Hepatocyte (in vitro differentiated cells): ENCODE results near the gene OR2T27. TPM values are rescaled to one million over a fixed set of nuclear protein-coding genes. Genes with fewer than 3 reads are reported as not detected.

ENCODE experiments used
- DNase-seq: peaks from one replicate; pipeline ENCODE4 v3.0.0-alpha.2; 2016; ENCODE audit warnings: low spot score
- H2AFZ ChIP-seq: fragments of 200-600 bp; sonication (generic); 2 replicates; pipeline ENCODE4 v1.6.0; 2016; ENCODE audit warnings: antibody characterized with exemption, mild to moderate bottlenecking
- H3K27ac ChIP-seq: fragments of 200-600 bp; sonication (generic); 2 replicates; pipeline ENCODE4 v1.5.1; 2016; ENCODE audit warnings: mild to moderate bottlenecking
- H3K27me3 ChIP-seq: fragments of 200-600 bp; sonication (generic); 2 replicates; pipeline ENCODE4 v1.6.1; 2016
- H3K36me3 ChIP-seq: fragments of 200-600 bp; sonication (generic); replicated peaks from 2 replicates; pipeline ENCODE4 v1.5.1; 2016; ENCODE audit warnings: low read depth; ENCODE audit not compliant: insufficient read depth
- H3K4me1 ChIP-seq: fragments of 200-600 bp; sonication (generic); 2 replicates; pipeline ENCODE4 v1.5.1; 2016; ENCODE audit warnings: mild to moderate bottlenecking, moderate library complexity; ENCODE audit not compliant: insufficient read depth
- H3K4me2 ChIP-seq: fragments of 200-600 bp; sonication (generic); 2 replicates; pipeline ENCODE4 v1.6.0; 2016
- H3K4me3 ChIP-seq: fragments of 200-600 bp; sonication (generic); 2 replicates; pipeline ENCODE4 v1.5.1; 2016; ENCODE audit warnings: mild to moderate bottlenecking
- H3K79me2 ChIP-seq: fragments of 200-600 bp; sonication (generic); 2 replicates; pipeline ENCODE4 v1.6.0; 2017; ENCODE audit warnings: mild to moderate bottlenecking
- H3K9me2 ChIP-seq: fragments of 200-600 bp; sonication (generic); replicated peaks from 2 replicates; pipeline ENCODE4 v1.6.0; 2017; ENCODE audit warnings: mild to moderate bottlenecking; ENCODE audit not compliant: insufficient read depth
- H3K9me3 ChIP-seq: fragments of 200-600 bp; sonication (generic); 2 replicates; pipeline ENCODE4 v1.5.1; 2016; ENCODE audit warnings: low read depth, mild to moderate bottlenecking
- H4K20me1 ChIP-seq: fragments of 200-600 bp; sonication (generic); 2 replicates; pipeline ENCODE4 v1.6.0; 2016; ENCODE audit warnings: mild to moderate bottlenecking; ENCODE audit not compliant: insufficient read depth, poor library complexity, severe bottlenecking
- EZH2 ChIP-seq: fragments of 200-600 bp; sonication (generic); IDR thresholded peaks from 2 replicates; pipeline ENCODE4 v1.6.1; 2016; ENCODE audit warnings: antibody characterized with exemption, mild to moderate bottlenecking, borderline replicate concordance
- EZH2phosphoT487 ChIP-seq: fragments of 200-600 bp; sonication (generic); IDR thresholded peaks from one replicate; pipeline ENCODE4 v1.6.1; 2018; ENCODE audit warnings: antibody characterized with exemption, mild to moderate bottlenecking, low read depth, moderate library complexity; ENCODE audit not compliant: unreplicated experiment, severe bottlenecking
- WGBS: methylation state at CpG from one replicate; pipeline ENCODE4 v1.1.6; 2016; ENCODE audit warnings: low lambda C conversion rate; ENCODE audit errors: missing lambda C conversion rate; 5-methylcytosine and 5-hydroxymethylcytosine counted together
- polyA plus RNA-seq: library from polyadenylated mRNA; unstranded; fragments of >200 nt; fragmentation: Nextera tagmentation; extraction: Ambion mirVana; gene quantifications from 2 replicates; pipeline ENCODE4 v1.2.1, GENCODE V29; 2016
- total RNA-seq: library from RNA; depleted of rRNA; stranded (reverse); fragments of >200 nt; gene quantifications from 2 replicates; pipeline ENCODE4 v1.2.3, GENCODE V29; 2014
- TF ChIP-seq, protein P1 (sequence below): fragments of 200-600 bp; sonication (generic); IDR thresholded peaks from 2 replicates; pipeline ENCODE4 v1.5.1; 2016; ENCODE audit warnings: antibody characterized with exemption, mild to moderate bottlenecking; ENCODE audit not compliant: poor library complexity

OR2T27 gene
- total and polyA plus RNA-seq, 2 experiments from 2014 or later, result not detected

DNA sequence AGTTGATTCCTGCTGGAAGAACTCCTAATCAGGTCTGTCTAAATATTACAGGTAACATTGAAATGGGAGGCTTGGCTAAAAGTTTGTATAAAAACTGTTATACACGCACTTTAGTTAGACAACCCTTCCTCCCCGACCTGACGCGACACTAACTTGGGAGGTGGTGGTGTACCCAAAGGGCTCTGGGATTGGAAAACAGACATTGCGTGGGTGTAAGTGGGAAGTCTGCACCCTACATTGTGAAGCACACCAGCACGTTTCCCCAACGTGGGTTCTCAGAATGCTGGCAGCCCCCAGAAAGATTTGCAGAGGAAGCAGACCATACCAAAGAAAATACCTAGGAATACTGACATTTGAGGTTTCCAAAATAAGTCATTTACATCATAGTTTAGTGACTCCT lies 37.2 kb downstream of the OR2T27 start:
- no peak overlapping the region for H2AFZ ChIP-seq
- no peaks in the 10 kb centered on the region for H3K27me3 ChIP-seq
- no peak overlapping the region for H3K4me2 ChIP-seq
- H4K20me1 ChIP-seq, result no peaks in the 10 kb centered on the region
- H3K36me3 ChIP-seq, result no peaks in the 10 kb centered on the region
- 67% methylated on average over 7 of the region's 7 CpGs for WGBS
- no peak overlapping the region for H3K4me3 ChIP-seq
- no peaks in the 10 kb centered on the region for H3K4me1 ChIP-seq
- no peaks in the 10 kb centered on the region for H3K79me2 ChIP-seq
- TF ChIP-seq EZH2phosphoT487 (no peak), EZH2 (no peak)
- TF ChIP-seq, protein P1, sequence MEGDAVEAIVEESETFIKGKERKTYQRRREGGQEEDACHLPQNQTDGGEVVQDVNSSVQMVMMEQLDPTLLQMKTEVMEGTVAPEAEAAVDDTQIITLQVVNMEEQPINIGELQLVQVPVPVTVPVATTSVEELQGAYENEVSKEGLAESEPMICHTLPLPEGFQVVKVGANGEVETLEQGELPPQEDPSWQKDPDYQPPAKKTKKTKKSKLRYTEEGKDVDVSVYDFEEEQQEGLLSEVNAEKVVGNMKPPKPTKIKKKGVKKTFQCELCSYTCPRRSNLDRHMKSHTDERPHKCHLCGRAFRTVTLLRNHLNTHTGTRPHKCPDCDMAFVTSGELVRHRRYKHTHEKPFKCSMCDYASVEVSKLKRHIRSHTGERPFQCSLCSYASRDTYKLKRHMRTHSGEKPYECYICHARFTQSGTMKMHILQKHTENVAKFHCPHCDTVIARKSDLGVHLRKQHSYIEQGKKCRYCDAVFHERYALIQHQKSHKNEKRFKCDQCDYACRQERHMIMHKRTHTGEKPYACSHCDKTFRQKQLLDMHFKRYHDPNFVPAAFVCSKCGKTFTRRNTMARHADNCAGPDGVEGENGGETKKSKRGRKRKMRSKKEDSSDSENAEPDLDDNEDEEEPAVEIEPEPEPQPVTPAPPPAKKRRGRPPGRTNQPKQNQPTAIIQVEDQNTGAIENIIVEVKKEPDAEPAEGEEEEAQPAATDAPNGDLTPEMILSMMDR, result no peak
- H3K9me2 ChIP-seq, result no peaks in the 10 kb centered on the region
- H3K27ac ChIP-seq, result no peak overlapping the region
- H3K9me3 ChIP-seq, result no peaks in the 10 kb centered on the region
- DNase-seq, result no peak

DNA sequence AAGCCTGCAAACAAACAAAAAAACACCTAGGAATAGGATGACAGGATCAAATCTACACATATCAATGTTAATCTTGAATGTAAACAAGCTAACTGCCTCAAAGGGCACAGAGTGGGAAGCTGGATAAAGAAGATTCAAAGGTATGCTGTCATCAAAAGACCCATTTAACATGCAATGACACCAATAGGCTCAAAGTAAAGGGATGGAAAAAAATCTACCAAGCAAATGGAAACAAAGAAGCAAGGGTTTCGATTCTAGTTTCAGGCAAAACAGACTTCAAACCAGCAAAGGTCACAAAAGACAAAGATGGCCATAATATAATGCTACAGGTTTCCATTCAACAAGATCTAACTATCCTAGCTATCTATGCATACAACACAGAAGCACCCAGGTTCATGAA lies 41.6 kb downstream of the OR2T27 start:
- TF ChIP-seq EZH2 (no peak), EZH2phosphoT487 (no peak)
- TF ChIP-seq, protein P1, result no peak
- H3K9me2 ChIP-seq, result no peaks in the 10 kb centered on the region
- no peak overlapping the region for H3K4me3 ChIP-seq
- H3K4me2 ChIP-seq, result no peak overlapping the region
- DNase-seq, result no peak
- no peak overlapping the region for H3K27ac ChIP-seq
- no peak overlapping the region for H2AFZ ChIP-seq
- no peaks in the 10 kb centered on the region for H3K9me3 ChIP-seq
- no peaks in the 10 kb centered on the region for H3K4me1 ChIP-seq
- no peaks in the 10 kb centered on the region for H3K79me2 ChIP-seq
- no peaks in the 10 kb centered on the region for H3K36me3 ChIP-seq
- H3K27me3 ChIP-seq, result no peaks in the 10 kb centered on the region
- no peaks in the 10 kb centered on the region for H4K20me1 ChIP-seq
- 39% methylated on average over 1 of the region's 1 CpG for WGBS

DNA sequence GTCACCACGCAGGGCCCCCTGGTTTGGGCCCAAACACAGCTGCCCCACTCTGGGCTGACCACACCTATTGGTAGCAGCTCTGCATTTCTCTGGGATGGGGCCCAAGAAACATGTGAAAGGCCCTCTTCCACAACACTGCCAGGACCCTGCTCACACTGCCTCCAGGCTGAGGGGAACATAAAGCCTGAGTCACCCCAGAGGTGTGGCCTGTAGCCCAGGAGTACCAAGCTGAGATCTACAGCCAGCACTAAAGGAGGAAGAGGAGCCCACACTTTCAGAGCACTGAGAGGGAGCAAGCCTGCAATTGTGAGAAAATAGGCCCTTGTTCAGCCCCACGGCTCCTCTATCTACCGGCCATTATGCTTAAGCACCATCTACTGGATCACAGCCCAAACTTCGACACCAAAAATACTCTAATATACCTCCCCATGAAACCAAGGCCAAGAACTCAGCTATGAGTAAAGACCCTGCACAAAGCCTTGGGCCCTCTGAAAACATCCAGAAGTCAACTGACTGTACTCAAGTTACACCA lies 43.4 kb downstream of the OR2T27 start:
- H3K27ac ChIP-seq, result no peak overlapping the region
- H2AFZ ChIP-seq, result no peak overlapping the region
- TF ChIP-seq EZH2phosphoT487 (no peak), EZH2 (no peak)
- TF ChIP-seq, protein P1, result no peak
- H3K9me2 ChIP-seq, result no peaks in the 10 kb centered on the region
- no peak overlapping the region for H3K4me3 ChIP-seq
- no peak for DNase-seq
- WGBS, result 79% methylated on average over 4 of the region's 4 CpGs
- H3K27me3 ChIP-seq, result no peaks in the 10 kb centered on the region
- no peaks in the 10 kb centered on the region for H4K20me1 ChIP-seq
- no peaks in the 10 kb centered on the region for H3K9me3 ChIP-seq
- no peak overlapping the region for H3K4me2 ChIP-seq
- H3K79me2 ChIP-seq, result no peaks in the 10 kb centered on the region
- no peaks in the 10 kb centered on the region for H3K36me3 ChIP-seq
- H3K4me1 ChIP-seq, result no peaks in the 10 kb centered on the region

DNA sequence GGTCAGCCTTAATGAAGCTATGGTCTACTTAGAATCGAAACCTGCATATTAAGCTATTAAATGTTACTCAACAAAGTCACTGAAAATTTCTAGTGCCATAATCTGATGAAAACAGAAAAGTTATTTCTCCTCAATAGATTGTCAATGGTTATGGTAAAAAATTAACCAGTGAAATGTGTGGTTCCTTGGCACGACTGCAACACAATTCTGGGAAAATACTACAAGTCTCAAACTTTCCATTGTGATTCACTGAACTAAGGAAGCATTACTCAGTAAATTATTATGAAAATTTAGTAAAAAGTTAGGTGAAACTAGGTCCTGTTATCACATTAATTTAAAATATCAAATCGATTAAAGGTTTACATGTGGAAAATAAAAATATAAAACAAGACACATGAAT lies 45.0 kb downstream of the OR2T27 start:
- Histone ChIP-seq H3K9me3 (no peaks in the 10 kb centered on the region), H3K4me3 (no peak overlapping the region), H3K27me3 (no peaks in the 10 kb centered on the region), H3K79me2 (no peaks in the 10 kb centered on the region), H3K9me2 (no peaks in the 10 kb centered on the region), H4K20me1 (no peaks in the 10 kb centered on the region), H2AFZ (no peak overlapping the region), H3K4me1 (no peaks in the 10 kb centered on the region), H3K4me2 (no peak overlapping the region), H3K36me3 (no peaks in the 10 kb centered on the region), H3K27ac (no peak overlapping the region)
- TF ChIP-seq, protein P1, result no peak
- TF ChIP-seq EZH2 (no peak), EZH2phosphoT487 (no peak)
- WGBS, result 43% methylated on average over 3 of the region's 3 CpGs
- DNase-seq, result no peak
